Measurements from ENCODE around the gene GBP3. TPM values are rescaled to one million over a fixed set of nuclear protein-coding genes. Genes with fewer than 3 reads are reported as not detected.
"Not testable (repeated sequence)": the region's sequence is repeated elsewhere in the genome, so short reads cannot be mapped to it uniquely, and the experiment has no call there.

Gene GBP3
- total RNA-seq, 1 donor from 2014 or later = 34.0 TPM

GRCh38 chr1:89041721-89042120 lies 19.1 kb upstream of the GBP3 start:
- intact Hi-C loops (cut with micrococcal nuclease) = no loop called here

GRCh38 chr1:89041119-89041641 lies 18.5 kb upstream of the GBP3 start:
- intact Hi-C loops (cut with micrococcal nuclease) = no loop called here

- intact Hi-C loops (cut with micrococcal nuclease) = no loop called here
Observed at GRCh38 chr1:89040315-89040626, 17.6 kb upstream of the GBP3 start.

- intact Hi-C loops (cut with micrococcal nuclease) = no loop called here
Observed at GRCh38 chr1:89037186-89037585, 14.5 kb upstream of the GBP3 start.

GRCh38 chr1:89035080-89035479 lies 12.4 kb upstream of the GBP3 start:
- intact Hi-C loops (cut with micrococcal nuclease) = no loop called here

- intact Hi-C loops (cut with micrococcal nuclease) = not testable (repeated sequence)
Observed at GRCh38 chr1:89034004-89034403, 11.3 kb upstream of the GBP3 start.

- intact Hi-C loops (cut with micrococcal nuclease) = not testable (repeated sequence)
Observed at GRCh38 chr1:89029051-89029450, 6.4 kb upstream of the GBP3 start.

GRCh38 chr1:89025928-89026327 lies 3.3 kb upstream of the GBP3 start:
- intact Hi-C loops (cut with micrococcal nuclease) = no loop called here

- intact Hi-C loops (cut with micrococcal nuclease) = no loop called here
Observed at GRCh38 chr1:89023026-89023425, 360 bp upstream of the GBP3 start.

- intact Hi-C loops (cut with micrococcal nuclease) = not testable (repeated sequence)
Observed at GRCh38 chr1:89018318-89018717, 4.3 kb downstream of the GBP3 start.

GRCh38 chr1:89008511-89008910 lies 14.2 kb downstream of the GBP3 start:
- intact Hi-C loops (cut with micrococcal nuclease) = no loop called here

GRCh38 chr1:89005286-89006151 lies 17.1 kb downstream of the GBP3 start:
- intact Hi-C loops (cut with micrococcal nuclease) = no loop called here

GRCh38 chr1:89002176-89002575 lies 20.5 kb downstream of the GBP3 start:
- intact Hi-C loops (cut with micrococcal nuclease) = not testable (repeated sequence)

- intact Hi-C loops (cut with micrococcal nuclease) = no loop called here
Observed at GRCh38 chr1:89001510-89001909, 21.2 kb downstream of the GBP3 start.

GRCh38 chr1:88998716-88999115 lies 23.9 kb downstream of the GBP3 start:
- intact Hi-C loops (cut with micrococcal nuclease) = loop anchor here (1.0 kb wide), 4 partner anchors 87 to 457 kb away; no protein-coding TSS in a partner anchor

GRCh38 chr1:88990426-88990825 lies 32.2 kb downstream of the GBP3 start:
- intact Hi-C loops (cut with micrococcal nuclease) = no loop called here

GRCh38 chr1:88985692-88986091 lies 37.0 kb downstream of the GBP3 start:
- intact Hi-C loops (cut with micrococcal nuclease) = no loop called here

- intact Hi-C loops (cut with micrococcal nuclease) = no loop called here
Observed at GRCh38 chr1:88985032-88985431, 37.6 kb downstream of the GBP3 start.

GRCh38 chr1:88984569-88984968 lies 38.1 kb downstream of the GBP3 start:
- intact Hi-C loops (cut with micrococcal nuclease) = loop anchor here (1.0 to 5.0 kb wide), 2 partner anchors 8 to 373 kb away; partner anchors contain the start of genes KYAT3 and RBMXL1

GRCh38 chr1:88983791-88984559 lies 38.7 kb downstream of the GBP3 start:
- intact Hi-C loops (cut with micrococcal nuclease) = loop anchor here (1.0 to 5.0 kb wide), 2 partner anchors 8 to 373 kb away; partner anchors contain the start of genes KYAT3 and RBMXL1

GRCh38 chr1:88982055-88982454 lies 40.6 kb downstream of the GBP3 start:
- intact Hi-C loops (cut with micrococcal nuclease) = loop anchor here (1.0 to 5.0 kb wide), 2 partner anchors 9 to 375 kb away; no protein-coding TSS in a partner anchor

GRCh38 chr1:88981506-88981905 lies 41.2 kb downstream of the GBP3 start:
- intact Hi-C loops (cut with micrococcal nuclease) = loop anchor here (5.0 kb wide), 1 partner anchor 376 kb away; no protein-coding TSS in a partner anchor
